ENCODE data around the gene IL1R2. TPM values are rescaled to one million over a fixed set of nuclear protein-coding genes. Genes with fewer than 3 reads are reported as not detected.

IL1R2 gene
- total RNA-seq, result not detected in 2 replicates
- not detected in 2 replicates for polyA plus RNA-seq

DNA sequence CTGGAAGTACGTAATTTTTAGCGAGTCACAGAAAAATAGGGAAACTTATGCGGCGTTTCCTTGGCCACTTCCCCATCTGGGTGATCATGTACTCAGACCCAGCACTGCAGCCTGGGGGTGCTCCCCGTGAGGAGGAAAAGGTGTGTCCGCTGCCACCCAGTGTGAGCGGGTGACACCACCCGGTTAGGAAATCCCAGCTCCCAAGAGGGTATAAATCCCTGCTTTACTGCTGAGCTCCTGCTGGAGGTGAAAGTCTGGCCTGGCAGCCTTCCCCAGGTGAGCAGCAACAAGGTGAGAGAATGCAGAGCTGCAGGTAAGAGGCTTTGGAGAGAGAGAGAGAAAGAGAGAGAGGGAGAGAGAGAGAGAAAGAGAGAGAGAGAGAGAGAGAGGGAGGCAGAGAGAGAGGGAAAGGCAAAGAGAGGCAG, at the start of gene IL1R2:
TSS of gene IL1R2 (plus strand) at position 240 of the 425 bp plus-strand sequence. CDS start 16,616 bp downstream, outside the sequence.
- no peaks in the 10 kb centered on the region for H3K9me3 ChIP-seq (ENCODE audit: low read depth)
- no peak within 1 kb of the TSS for H3K27ac ChIP-seq
- H3K4me3 ChIP-seq, result no peak within 1 kb of the TSS
- H3K27me3 ChIP-seq, result no peaks in the 10 kb centered on the region
- H3K36me3 ChIP-seq, result no peaks in the 10 kb centered on the region
- H3K4me1 ChIP-seq (ENCODE audit: low read depth), result no peaks in the 10 kb centered on the region
- no peak for TF ChIP-seq CTCF (IDR thresholded peaks at IDR 0.05; ENCODE audit: low read depth, low read length)
- no peak for DNase-seq (ENCODE audit: low read depth in 1 of 2, low spot score in 1 of 2)

GRCh38 chr2:101942851-101943250, 48.9 kb upstream of the IL1R2 start:
- no peak for TF ChIP-seq CTCF (IDR thresholded peaks at IDR 0.05; ENCODE audit: low read depth, low read length)
- Histone ChIP-seq H3K36me3 (no peaks in the 10 kb centered on the region), H3K27me3 (no peaks in the 10 kb centered on the region), H3K4me3 (no peak overlapping the region), H3K4me1 (ENCODE audit: low read depth) (no peaks in the 10 kb centered on the region), H3K9me3 (ENCODE audit: low read depth) (no peaks in the 10 kb centered on the region), H3K27ac (no peak overlapping the region)
- DNase-seq (ENCODE audit: low read depth in 1 of 2, low spot score in 1 of 2), result no peak

DNA sequence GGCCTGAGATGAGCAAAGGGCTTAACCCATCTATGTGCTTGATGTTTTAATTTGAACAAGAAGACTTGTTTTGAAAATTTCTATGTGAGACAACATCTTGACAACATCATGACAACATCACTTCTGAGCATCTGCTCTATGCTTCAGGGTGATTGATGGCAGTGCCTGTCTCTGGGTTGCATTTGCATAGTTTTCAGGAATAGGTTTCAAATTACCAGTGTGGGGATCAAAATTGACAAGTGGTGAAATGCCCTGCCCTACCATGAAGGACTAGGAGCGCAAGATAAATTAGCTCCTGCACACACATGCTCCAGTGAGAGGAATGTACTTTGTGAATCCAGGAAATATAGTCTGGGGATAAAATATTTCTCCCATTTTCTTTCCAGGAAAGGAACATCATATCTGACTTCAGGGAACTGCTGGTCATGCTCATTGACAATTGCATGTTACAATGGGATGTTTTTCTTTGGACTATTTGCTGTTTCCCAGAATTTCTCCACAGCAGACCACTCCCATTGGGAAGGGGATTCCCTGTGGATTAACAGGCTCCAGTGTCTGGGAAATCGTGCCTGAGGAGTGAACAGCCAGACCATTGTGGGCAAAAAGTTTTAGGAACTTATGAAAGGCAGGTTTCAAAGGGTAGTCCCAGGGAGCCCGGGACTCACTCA, 45.3 kb upstream of the IL1R2 start:
- no peak for TF ChIP-seq CTCF (IDR thresholded peaks at IDR 0.05; ENCODE audit: low read depth, low read length)
- H3K36me3 ChIP-seq, result no peaks in the 10 kb centered on the region
- H3K27me3 ChIP-seq, result no peaks in the 10 kb centered on the region
- no peak overlapping the region for H3K4me3 ChIP-seq
- H3K4me1 ChIP-seq (ENCODE audit: low read depth), result no peaks in the 10 kb centered on the region
- no peak overlapping the region for H3K27ac ChIP-seq
- peak in 1 of 2 donors; percentile 40 for DNase-seq (ENCODE audit: low read depth in 1 of 2, low spot score in 1 of 2)
- no peaks in the 10 kb centered on the region for H3K9me3 ChIP-seq (ENCODE audit: low read depth)

- H3K27me3 ChIP-seq, result no peaks in the 10 kb centered on the region
- H3K9me3 ChIP-seq (ENCODE audit: low read depth), result no peaks in the 10 kb centered on the region
- H3K4me1 ChIP-seq (ENCODE audit: low read depth), result no peaks in the 10 kb centered on the region
- no peak overlapping the region for H3K4me3 ChIP-seq
- no peaks in the 10 kb centered on the region for H3K36me3 ChIP-seq
- TF ChIP-seq CTCF (IDR thresholded peaks at IDR 0.05; ENCODE audit: low read depth, low read length), result no peak
- no peak overlapping the region for H3K27ac ChIP-seq
- no peak for DNase-seq (ENCODE audit: low read depth in 1 of 2, low spot score in 1 of 2)
Observed at GRCh38 chr2:101947374-101947773, 44.4 kb upstream of the IL1R2 start.

GRCh38 chr2:101948625-101949155, 43.1 kb upstream of the IL1R2 start:
- no peak for TF ChIP-seq CTCF (IDR thresholded peaks at IDR 0.05; ENCODE audit: low read depth, low read length)
- Histone ChIP-seq H3K36me3 (no peaks in the 10 kb centered on the region), H3K27me3 (no peaks in the 10 kb centered on the region), H3K4me1 (ENCODE audit: low read depth) (no peaks in the 10 kb centered on the region), H3K27ac (no peak overlapping the region), H3K4me3 (no peak overlapping the region), H3K9me3 (ENCODE audit: low read depth) (no peaks in the 10 kb centered on the region)
- DNase-seq (ENCODE audit: low read depth in 1 of 2, low spot score in 1 of 2), result no peak
